Skin of body (tissue), 2 donors: Measurements from ENCODE around the gene UBTF. TPM values are rescaled to one million over a fixed set of nuclear protein-coding genes. Genes with fewer than 3 reads are reported as not detected.

ENCODE experiments used
- DNase-seq: peaks from one replicate; lab custom pipeline; 2025; lab: John Stamatoyannopoulos, UW
- total RNA-seq: library from RNA; depleted of rRNA; stranded (reverse); fragments of >200 nt; gene quantifications from one replicate; pipeline ENCODE4 v1.2.3, GENCODE V29; 2014

The UBTF gene, protein sequence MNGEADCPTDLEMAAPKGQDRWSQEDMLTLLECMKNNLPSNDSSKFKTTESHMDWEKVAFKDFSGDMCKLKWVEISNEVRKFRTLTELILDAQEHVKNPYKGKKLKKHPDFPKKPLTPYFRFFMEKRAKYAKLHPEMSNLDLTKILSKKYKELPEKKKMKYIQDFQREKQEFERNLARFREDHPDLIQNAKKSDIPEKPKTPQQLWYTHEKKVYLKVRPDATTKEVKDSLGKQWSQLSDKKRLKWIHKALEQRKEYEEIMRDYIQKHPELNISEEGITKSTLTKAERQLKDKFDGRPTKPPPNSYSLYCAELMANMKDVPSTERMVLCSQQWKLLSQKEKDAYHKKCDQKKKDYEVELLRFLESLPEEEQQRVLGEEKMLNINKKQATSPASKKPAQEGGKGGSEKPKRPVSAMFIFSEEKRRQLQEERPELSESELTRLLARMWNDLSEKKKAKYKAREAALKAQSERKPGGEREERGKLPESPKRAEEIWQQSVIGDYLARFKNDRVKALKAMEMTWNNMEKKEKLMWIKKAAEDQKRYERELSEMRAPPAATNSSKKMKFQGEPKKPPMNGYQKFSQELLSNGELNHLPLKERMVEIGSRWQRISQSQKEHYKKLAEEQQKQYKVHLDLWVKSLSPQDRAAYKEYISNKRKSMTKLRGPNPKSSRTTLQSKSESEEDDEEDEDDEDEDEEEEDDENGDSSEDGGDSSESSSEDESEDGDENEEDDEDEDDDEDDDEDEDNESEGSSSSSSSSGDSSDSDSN
- 52.6 TPM for total RNA-seq

DNA sequence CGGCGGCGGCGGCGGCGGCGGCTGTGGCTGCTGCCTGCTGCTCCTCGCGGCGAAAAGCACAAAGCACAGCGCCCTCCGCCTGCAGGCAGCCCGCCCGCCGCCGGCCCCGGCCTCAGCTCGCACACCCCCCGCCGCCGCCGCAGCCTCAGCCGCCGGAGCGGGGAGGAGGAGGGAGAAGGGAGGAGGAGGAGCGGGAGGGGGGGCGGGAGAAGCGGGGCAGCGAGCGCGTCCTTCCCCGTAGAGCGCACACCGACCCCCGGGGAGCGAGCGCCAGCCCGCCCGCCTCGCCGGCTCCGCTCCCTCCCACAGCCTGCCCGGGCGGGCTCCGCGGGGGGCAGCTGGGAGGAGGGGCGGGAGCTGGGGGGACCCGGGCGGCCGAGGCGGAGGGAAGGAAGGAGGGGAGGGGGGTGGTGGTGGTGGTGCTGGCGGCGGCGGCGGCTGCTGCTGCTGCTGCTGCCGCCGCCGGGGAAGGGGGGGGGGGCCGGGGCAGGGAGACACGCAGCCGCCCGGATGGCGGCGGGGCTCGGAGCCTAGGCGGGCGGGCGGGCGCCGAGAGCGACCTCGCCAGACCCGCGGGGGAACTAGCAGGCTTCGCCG, at the start of gene UBTF:
TSS of gene UBTF (minus strand) at position 60 of the 597 bp plus-strand sequence. CDS start 1,446 bp downstream, outside the sequence.
- DNase-seq = peak; percentile 50

DNA sequence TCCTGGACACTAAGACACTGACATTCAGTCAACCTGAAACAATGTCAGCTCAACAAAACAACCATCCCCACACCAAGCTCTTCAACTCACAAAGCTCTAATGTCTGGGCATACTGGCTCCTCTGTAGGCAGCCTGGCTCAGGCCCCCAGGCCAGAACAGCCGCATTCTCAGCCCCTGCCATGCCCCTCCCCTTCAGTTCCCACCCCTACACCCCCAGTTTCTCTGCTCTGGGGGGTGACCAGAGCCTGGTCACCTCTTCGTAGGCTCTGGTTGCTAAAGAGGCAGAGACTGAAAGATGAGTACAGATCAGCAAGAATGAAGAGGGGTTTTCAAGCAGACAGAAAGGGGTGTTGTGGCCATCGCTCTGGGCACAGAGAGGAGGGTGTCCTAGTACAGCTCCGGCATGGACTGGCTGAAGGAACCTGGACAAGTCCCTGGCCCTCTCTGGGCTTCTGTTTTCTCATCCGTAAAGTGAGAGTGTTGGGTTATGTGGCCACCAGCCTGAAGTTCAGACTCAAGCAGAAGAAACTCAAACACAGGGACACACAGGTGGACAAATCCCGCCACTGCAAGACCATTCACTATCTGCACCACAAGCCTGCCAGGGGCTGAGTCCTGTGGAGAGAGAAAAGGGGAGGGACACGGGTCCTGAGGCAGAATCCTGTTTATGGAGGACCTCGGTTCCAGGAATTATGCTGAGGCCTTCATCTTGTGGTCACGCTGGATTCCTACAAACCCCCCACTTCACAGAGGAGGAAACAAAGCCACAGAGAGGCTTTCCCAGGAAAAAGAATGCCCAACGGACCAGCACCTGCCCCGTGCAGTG, 49.4 kb upstream of the UBTF start:
- no peak for DNase-seq

DNA sequence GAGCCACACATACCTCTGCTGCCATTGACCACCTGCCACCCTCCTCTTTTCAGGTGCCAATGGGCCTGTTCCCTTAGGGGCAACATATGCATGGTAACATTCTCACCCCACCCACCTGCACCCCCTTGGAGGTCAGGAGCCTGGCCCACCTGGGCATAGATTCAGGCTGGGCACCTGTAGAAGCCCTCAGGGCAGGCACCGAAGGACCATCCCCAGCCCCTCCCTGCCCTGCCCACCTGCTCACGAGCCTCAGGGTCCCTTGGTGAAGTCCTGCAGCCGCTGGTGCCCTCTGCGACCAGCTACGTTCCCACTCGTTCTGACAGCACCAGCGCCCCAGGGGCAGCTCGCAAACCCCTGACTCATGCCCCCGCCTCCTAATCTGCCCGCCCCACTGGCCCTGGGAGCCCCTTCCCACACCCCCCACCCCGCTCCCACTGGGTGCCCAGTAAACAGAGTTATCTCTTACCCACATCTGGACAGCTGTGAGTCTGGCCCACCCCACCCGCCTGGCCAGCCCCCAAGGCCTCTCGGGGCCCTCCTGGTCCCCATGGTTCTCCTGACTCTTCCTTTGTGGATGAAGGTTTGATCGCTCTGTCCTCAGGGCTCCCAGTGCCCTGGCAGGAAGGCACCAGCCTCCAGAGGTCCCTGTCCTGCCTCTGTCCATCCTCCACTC, 48.5 kb upstream of the UBTF start, which contains the start of gene SLC4A1:
TSS of gene SLC4A1 (minus strand) at position 318 of the 673 bp plus-strand sequence. CDS start 5,269 bp downstream, outside the sequence.
- DNase-seq = no peak

DNA sequence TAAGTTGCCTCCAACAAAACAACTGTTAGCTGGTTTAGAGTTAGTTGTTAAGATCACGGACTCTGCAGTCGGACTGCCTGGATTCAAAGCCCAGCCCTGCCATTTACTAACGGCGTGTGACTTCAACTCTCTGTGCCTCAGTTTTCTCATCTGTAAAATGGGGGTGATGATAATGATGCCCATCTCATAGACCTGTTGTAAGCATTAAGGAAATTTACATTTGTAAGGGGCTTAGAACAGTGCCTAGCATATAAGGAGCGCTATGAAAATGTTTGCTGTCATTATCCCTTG, 47.6 kb upstream of the UBTF start:
- no peak for DNase-seq

DNA sequence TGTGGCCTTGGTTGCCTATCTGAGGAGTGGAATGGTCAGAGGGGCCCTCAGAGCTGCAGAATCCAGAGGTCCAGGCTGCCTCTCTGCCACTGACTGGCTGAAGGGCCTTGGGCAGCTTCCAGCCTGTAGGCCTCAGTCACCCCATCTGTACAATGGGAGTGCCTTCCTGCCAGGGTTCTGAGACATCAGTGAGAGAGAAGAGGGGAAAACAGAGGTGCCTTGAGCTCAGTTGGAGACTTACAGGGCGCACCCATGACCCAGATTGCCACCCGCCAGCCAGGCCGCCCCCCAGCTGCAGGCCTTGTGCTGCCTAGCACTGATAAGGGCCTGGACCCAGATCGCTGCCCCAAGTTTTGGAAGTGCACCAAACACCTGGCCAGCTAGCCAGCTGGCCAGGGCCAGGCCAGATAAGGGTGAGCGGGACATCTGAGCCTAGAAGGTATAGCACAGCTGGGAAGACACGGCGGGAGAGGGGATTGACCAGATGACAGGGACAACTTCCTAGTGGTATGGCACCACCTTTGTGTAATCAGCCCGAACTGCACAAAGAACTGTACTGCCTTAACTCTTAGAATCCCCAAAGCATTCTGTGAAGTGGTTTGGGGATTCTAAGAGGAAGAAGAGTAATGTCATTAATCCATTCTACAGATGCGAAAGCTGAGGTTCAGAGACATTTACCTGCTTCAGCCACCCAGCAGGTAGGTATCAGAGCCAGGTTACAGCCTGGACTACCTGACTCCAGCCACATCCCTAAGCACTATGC, 47.1 kb upstream of the UBTF start:
- no peak for DNase-seq

DNA sequence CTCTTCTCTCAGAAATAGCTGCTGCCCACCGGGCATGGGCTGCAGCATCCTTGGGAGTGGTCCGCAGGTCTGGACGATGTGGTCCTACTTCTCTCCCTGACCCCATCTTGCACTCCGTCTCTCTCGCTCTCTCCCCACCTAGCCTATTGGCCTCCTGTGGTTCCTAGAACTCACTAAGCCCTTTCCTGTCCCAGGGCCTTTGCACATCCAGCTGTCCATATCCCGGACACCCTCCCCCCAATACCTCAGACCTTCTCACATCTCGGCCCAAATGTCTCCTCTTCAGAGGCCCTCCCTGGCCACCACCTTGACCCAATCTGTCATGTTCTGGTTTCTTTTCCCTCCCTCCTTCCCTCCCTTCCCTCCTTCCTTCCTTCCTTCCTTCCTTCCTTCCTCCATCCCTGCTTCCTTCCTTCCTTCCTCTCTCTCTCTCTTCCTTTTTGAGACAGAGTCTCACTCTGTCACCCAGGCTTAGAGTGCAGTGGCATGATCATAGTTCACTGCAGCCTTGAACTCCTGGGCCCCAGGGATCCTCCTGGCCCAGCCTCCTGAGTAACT, 43.9 kb upstream of the UBTF start:
- DNase-seq = no peak

DNA sequence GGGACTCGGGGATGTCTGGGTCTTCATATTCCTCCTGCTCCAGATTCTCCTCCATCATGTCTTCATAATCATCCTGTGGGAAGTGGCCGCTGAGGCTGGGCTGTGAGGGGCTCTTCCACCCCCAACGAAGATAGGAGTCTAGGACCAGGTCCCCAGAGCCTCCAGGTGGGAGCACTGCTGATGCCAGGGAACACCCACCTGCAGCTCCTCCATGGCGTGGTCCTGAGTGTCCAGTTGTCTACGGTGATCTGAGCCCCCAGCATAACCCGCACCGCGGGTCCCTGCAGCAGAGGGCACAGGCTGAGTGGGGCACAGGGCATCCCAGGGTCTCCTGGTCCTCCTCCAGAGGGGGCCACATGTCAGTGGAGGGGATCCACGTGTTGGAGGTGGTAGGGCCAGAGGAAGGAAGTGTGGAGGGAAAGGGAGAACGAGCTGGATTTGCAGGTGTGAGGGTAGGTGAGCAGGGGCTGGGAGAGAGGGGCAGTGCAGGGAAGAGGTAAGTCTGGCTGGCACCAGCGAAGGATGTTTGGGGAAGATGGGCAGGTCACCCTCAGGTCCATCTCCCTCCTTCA, 43.3 kb upstream of the UBTF start:
- DNase-seq = no peak

DNA sequence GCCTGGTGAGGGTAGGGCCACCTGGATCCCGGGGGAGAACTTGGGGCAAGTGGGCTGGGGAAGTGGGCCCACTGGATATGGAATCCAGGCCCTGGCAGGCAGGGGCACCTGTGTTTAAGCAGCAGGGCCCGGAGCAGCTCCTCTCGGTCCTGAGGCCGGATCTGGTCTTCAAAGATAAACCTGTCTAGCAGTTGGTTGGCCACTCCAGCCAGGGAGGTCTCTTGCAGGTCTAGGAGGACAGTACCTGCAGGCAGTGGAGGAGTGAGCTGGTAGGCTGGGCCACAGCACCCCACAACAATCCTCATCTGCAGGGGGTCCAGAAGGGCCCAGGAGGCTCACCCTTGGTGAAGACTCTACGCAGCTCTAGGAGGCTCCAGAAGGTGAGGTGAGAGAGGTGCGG, 40.8 kb upstream of the UBTF start:
- no peak for DNase-seq

DNA sequence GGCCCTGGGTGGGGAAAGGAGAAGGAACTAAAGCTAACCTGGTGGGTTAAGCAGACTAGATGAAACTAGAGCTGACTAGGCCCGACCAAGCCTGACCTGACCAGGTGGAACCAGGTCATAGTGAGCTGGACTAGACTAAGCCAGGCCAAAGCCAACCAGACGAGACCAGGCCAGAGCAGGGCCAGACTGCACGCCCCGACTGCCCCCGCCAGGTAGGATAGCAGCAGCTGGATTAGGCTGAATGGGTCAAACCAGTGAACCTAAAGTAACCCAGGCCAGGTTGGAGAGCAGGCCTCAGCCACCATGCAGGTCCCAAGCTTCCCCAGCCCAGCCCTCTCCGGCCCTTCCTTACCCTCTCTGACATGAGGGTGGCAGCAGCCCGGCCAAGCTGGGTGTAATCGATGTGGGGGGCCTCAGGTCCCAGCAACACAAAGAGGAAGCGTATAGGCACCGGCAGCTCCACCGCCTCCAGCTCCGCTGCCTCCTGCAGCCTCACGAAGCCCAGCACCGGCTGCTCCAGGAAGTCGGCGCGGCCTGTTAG, 39.4 kb upstream of the UBTF start:
- DNase-seq = no peak

DNA sequence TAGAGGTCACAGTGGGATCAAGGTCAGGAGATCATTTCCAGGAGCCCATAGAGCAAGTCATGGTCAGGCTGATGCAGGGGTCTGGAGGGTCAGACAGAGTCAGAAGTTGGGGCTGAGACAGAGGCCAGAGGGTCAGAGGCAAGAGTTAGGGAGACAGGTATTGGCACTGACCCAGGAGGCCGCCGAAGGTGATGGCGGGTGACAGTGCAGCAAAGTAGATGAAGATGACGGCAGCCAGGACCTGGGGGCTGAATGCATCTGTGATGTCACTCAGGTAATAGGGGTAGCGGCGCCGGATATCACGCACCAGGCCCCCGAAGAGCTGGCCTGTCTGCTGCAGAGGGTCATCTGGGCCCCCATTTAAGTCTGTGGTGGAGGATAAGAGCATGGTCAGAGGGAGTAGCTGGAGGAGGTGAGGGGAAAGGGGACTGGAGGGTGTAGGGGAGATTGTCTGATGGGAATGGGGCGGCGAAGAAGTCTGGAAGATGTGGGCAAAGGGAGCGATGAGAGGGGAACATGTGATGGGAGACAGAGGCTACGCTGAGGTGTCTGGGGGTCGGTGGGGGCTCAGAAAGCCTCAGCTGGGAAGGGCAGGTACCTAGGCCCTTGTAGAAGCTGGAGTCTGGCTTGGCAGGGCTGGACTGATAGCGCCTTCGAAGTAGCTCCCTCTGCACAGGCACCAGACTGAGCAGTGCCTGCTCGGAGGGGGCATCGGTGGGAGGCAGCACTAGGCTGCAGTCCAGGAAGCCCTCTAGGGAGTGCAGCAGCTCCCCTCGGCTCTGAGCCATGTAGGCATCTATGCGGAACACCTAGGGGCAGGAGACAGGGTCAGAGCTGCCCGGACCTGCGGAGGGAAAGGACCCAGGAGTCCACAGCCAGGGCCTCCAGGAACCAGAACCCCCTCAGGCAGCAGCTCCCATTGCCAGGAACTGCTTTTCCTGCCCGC, 38.6 kb upstream of the UBTF start:
- DNase-seq = no peak

DNA sequence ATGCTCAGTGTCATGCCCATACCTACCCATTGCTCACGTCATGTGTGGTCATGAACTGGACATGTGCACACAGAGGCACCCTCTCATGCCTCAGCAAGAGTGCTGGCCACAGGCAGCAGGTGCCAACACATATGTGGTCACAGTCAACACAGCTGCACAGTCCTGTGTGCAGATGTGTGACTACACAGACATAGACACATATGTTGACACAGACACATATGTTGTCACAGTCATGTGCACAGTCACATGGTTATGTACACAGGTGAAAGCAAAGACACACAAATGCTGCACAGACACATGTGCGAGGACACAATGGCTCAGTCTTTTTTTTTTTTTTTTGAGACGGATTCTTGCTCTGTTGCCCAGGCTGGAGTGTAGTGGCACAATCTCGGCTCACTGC, 37.2 kb upstream of the UBTF start:
- no peak for DNase-seq

DNA sequence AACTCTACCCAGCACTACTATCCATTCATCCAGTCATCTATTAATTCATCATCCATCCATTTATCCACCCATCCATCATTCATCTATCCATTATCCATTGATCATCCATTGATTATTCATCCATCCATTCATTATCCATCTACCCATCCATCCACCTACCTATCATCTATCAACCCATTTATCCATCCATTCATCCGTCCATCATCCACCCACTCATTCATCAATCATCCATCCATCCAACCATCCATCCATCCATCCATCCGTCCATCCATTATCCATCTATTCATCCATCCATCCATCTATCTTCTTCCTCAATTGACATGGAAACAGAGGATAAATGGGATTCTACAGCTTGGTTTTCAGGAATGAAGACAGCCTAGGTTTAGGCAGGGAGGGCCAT, 36.4 kb upstream of the UBTF start:
- DNase-seq = no peak

DNA sequence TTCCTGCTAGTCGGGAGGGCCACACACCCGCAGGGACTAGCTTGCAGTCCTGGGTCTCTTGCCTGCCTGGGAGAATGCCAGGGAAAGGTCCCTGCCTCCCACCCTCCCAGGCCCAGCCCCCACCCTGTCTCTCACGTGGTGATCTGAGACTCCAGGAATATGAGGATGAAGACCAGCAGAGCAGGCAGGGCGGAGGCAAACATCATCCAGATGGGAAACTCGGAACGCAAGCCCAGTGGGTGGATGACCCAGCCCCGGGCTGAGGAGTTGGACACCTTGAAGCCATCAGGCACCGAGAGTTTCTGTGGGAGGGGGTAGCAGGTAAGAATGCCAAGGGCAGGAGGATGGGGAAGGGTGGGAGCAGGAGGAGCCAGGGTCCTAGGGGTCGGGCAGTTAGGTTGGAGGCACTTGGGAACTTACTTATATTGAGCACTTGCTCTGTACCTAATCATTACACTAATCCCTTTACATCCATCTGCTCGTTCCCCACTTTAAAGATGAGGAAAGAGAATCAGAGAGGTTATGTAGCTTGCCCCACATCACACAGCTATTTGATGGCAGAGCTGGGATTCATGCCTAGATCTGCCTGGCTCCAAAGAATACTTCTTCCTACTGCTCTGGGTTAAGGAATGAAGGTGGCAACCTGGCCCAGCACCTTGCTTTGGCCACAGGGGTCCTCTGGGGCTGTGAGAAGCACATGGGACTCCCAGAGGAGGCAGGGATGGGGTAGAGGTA, 35.1 kb upstream of the UBTF start:
- no peak for DNase-seq

DNA sequence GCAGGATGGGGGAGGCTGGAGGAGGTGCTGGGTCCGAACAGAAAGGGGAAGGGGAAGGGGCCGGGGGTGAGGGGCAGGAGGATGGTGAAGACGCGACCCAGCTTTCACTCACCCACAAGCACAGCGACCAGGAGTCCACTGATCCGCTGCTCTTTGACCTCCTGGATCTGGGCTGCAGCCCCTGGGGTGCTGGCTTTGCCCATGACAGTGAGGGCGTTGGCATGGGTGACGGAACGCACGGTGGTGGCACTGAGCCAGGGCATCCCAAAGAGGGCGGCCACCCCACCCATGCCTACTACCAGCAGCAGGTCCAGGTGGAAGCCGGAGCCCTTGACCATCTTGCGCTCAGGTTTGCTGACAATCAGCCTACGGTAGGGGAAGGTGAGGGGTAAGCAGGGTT, 33.5 kb upstream of the UBTF start:
- DNase-seq = no peak

DNA sequence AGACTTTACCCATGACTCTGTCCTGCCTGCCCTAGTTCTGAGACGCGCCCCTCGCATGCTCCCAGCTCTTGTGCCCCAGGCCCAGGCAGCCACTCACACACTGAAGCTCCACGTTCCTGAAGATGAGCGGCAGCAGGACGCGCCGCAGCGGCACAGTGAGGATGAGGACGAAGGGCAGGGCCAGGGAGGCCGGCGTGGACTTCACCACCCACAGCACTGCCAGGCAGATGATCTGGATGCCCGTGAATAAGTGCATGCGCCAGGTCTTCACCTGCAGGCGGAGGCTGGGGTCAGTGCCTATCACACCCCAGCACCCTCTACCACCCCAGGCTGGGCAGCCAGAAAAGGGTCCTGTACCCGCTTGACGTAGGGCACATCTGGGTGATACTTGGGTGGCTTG, 31.6 kb upstream of the UBTF start:
- DNase-seq = no peak

DNA sequence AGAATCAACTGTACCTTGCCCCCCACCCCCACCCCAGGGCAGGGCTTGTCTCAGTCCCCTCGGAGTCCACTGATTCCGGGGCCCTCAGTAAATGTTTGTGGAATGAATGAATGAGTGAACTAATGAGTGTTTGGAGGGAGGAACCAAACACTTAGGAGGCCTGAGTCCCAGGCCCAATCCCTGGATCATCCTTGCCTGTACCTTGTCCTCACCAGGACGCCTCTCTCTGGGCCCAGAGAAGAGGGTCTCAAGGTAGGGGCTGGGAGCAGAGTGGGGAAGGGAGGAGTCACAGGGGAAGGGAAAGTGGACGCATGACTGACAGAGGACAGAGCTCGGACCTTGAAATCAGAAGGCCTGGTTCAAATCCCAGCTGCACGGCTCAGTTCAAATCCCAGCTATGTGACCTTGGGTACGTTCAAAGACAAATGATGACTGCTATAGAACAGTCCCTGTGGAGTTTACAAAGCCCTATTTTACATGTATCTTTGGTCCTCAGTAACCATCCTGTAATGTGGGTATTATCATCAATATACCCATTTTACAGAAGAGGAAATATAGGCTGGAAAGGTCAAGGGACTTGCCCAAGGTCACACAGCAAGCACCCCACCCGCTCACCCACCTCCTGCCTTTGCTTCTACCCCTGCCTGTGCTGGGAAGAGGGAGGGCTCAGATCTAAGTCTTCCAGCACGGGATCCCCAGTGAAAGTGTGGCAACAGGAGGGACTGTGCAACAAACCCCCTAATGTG, 30.2 kb upstream of the UBTF start:
- DNase-seq = no peak
